ENCODE data around the gene MAPK12. TPM values are rescaled to one million over a fixed set of nuclear protein-coding genes. Genes with fewer than 3 reads are reported as not detected.

MAPK12 gene
- total and polyA plus RNA-seq, 2 of the 4 experiments (the other 2 are of a cell fraction): 41.0 to 56.3 TPM

- H3K27me3 ChIP-seq (ENCODE audit: control insufficient read depth, insufficient read depth, low read length): no peaks in the 10 kb centered on the region
- no peak overlapping the region for H2AK5ac ChIP-seq (ENCODE audit: low read depth, low read length)
- H3K9me1 ChIP-seq (ENCODE audit: insufficient read depth, low read length): peaks cover 9% of the 10 kb centered on the region; the same call in 1 of the 2 replicates
- H3K56ac ChIP-seq (ENCODE audit: extremely low read depth, insufficient read depth, low read length): no peak overlapping the region
- H3K14ac ChIP-seq (replicated peaks; ENCODE audit: low read depth, low read length): no peak overlapping the region
- intact Hi-C loops (cut with micrococcal nuclease) (no loop called here), dilution Hi-C loops (cut with HindIII; ENCODE audit: low sequenced_read_pairs, unreplicated experiment) (no loop called here), in situ Hi-C loops (cut with MboI; ENCODE audit: low sequenced_read_pairs) (no loop called here)
- no peak overlapping the region; the same call in 1 of the 2 replicates for H4K91ac ChIP-seq (ENCODE audit: insufficient read depth, low read depth, low read length)
- ATAC-seq (ENCODE audit: low read depth) (no peak), DNase-seq (no peak)
- TF ChIP-seq RCOR1 (IDR thresholded peaks at IDR 0.05; ENCODE audit: insufficient replicate concordance, low read length): no peak
- no peak for TF ChIP-seq FOS (IDR thresholded peaks at IDR 0.05; ENCODE audit: low read depth, low read length)
- no peak for TF ChIP-seq RFX5 (IDR thresholded peaks at IDR 0.05; ENCODE audit: low read depth, low read length)
- no peak for TF ChIP-seq ELK1 (IDR thresholded peaks at IDR 0.05; ENCODE audit: borderline replicate concordance, low read depth, low read length)
- no peak for TF ChIP-seq USF2 (IDR thresholded peaks at IDR 0.05; ENCODE audit: low read depth, low read length)
- TF ChIP-seq CEBPB (IDR thresholded peaks at IDR 0.05; ENCODE audit: low read depth, low read length): no peak
- no peak for TF ChIP-seq NFE2L2 (IDR thresholded peaks at IDR 0.05; ENCODE audit: low read depth, low read length)
- TF ChIP-seq POLR2A (IDR thresholded peaks at IDR 0.05; ENCODE audit: low read depth, low read length): no peak
- TF ChIP-seq MAZ (IDR thresholded peaks at IDR 0.05; ENCODE audit: borderline replicate concordance, low read depth, low read length): no peak
- TF ChIP-seq BHLHE40 (IDR thresholded peaks at IDR 0.05; ENCODE audit: low read depth, low read length): no peak
- TF ChIP-seq CHD1 (IDR thresholded peaks at IDR 0.05; ENCODE audit: low read depth, low read length): no peak
- TF ChIP-seq RAD21 (IDR thresholded peaks at IDR 0.05; ENCODE audit: low read length): no peak
- TF ChIP-seq CTCF (conservative IDR thresholded peaks at IDR 0.05; ENCODE audit: low read depth, low read length): no peak
- H3K4me2 ChIP-seq (ENCODE audit: low read depth, low read length): no peak overlapping the region
- ChIA-PET CTCF (no interaction called here), POLR2A (ENCODE audit: unreplicated experiment) (interaction anchor here (0.5 kb wide), 1 partner anchor 17 kb away, joined by 5 read pairs; no protein-coding TSS in a partner anchor)
- no peak overlapping the region; the same call in 1 of the 2 replicates for H3K23ac ChIP-seq (ENCODE audit: low read depth, low read length)
- H3K27ac ChIP-seq (ENCODE audit: insufficient read depth, low read length): no peak overlapping the region
- no peak overlapping the region for H4K8ac ChIP-seq (ENCODE audit: low read depth in 2 of 2, low read length in 2 of 2)
- H3K9me3 ChIP-seq (ENCODE audit: control insufficient read depth, insufficient read depth, low read length): no peaks in the 10 kb centered on the region
- H3K18ac ChIP-seq (ENCODE audit: low read depth, low read length): no peak overlapping the region
- H4K5ac ChIP-seq (ENCODE audit: low read depth, low read length): no peak overlapping the region
- no peak overlapping the region for H2BK20ac ChIP-seq (ENCODE audit: low read depth, low read length)
- H3K4me3 ChIP-seq (ENCODE audit: insufficient read depth, low read depth, low read length): no peak overlapping the region
- no TSS peak for BruUV-seq (replicated peaks)
- H3K4ac ChIP-seq (ENCODE audit: low read depth, low read length): no peak overlapping the region
- H3K36me3 ChIP-seq (ENCODE audit: control insufficient read depth, insufficient read depth, low read length): peaks cover 2% of the 10 kb centered on the region; the same call in 1 of the 2 replicates
- no peak overlapping the region for H3K9ac ChIP-seq (ENCODE audit: low read depth, low read length)
- 92% methylated on average over 10 of the region's 21 CpGs; no CpG with 5 or more reads in 1 of the 2 experiments for WGBS, 2 experiments (ENCODE audit: extremely low coverage in 2 of 2, insufficient read length in 1 of 2)
- H4K20me1 ChIP-seq (ENCODE audit: insufficient read depth, low read length): peaks cover 11% of the 10 kb centered on the region
- peaks cover 17% of the 10 kb centered on the region for H3K4me1 ChIP-seq (ENCODE audit: control insufficient read depth, insufficient read depth, low read length)
- peaks cover 0 to 21% of the 10 kb centered on the region in 2 experiments; a peak in 1 of 4 replicates for H3K79me1 ChIP-seq (ENCODE audit: low read depth in 1 of 2, low read length in 2 of 2)
- H2BK5ac ChIP-seq (ENCODE audit: low read depth, low read length, poor library complexity, severe bottlenecking): no peak overlapping the region
- peak overlapping the region; percentile 65 for H2AK9ac ChIP-seq (replicated peaks; ENCODE audit: low read depth, low read length, poor library complexity)
- H2AFZ ChIP-seq (replicated peaks; ENCODE audit: low read length, poor library complexity): no peak overlapping the region
- no peak overlapping the region for H2BK120ac ChIP-seq (ENCODE audit: low read depth, low read length)
- no peak overlapping the region for H2BK15ac ChIP-seq (ENCODE audit: low read depth, low read length)
Observed at GRCh38 chr22:50310031-50310722, 48.7 kb upstream of the MAPK12 start.
